ENCODE measurements around the gene TMEM17. TPM values are rescaled to one million over a fixed set of nuclear protein-coding genes. Genes with fewer than 3 reads are reported as not detected.

TMEM17 gene
- total RNA-seq, 4 donors from 2014 or later, result 1.4 to 4.4 (median 1.6) TPM

GRCh38 chr2:62452701-62453454 is 53.1 kb downstream of the TMEM17 start:
- TF ChIP-seq CTCF (IDR thresholded peaks at IDR 0.05; ENCODE audit: low read depth), result no peak

- no peak for TF ChIP-seq CTCF (IDR thresholded peaks at IDR 0.05; ENCODE audit: low read depth)
Measured at GRCh38 chr2:62450716-62451191, 55.2 kb downstream of the TMEM17 start.

Small RNAs within 50 kb of the gene (small RNA-seq; reads per million reads assigned to genes)
- not detected for gene AC107083.1
- not detected for gene RN7SL18P

Other genes with a start within 250 kb of the TMEM17 start
- gene EHBP1, start 199.5 kb upstream of the TMEM17 start, total RNA-seq, result 100 to 1,000 TPM in 2 of 4 donors, 10 to 100 TPM in 2; 77.5 to 145 (median 110) TPM